Left kidney (tissue), 2 donors: ENCODE measurements around the gene SLC6A6. TPM values are rescaled to one million over a fixed set of nuclear protein-coding genes. Genes with fewer than 3 reads are reported as not detected.
A peak's percentile ranks its signal among the peaks of the same experiment; 100 is the strongest.
"Not testable (repeated sequence)": the region's sequence is repeated elsewhere in the genome, so short reads cannot be mapped to it uniquely, and the experiment has no call there.

Source experiments
- DNase-seq: peaks from one replicate; pipeline ENCODE4 v3.0.0-alpha.2; 2013
- polyA plus RNA-seq: library from polyadenylated mRNA; unstranded; fragments of 120-200 nt; gene quantifications from one replicate; pipeline ENCODE4 v1.2.1, GENCODE V29; 2013; ENCODE audit not compliant: insufficient read length

Gene SLC6A6
- polyA plus RNA-seq, 1 donor: 24.6 TPM

- no peak for DNase-seq
Measured at GRCh38 chr3:14435175-14436014, 33.0 kb downstream of the SLC6A6 start.

DNA sequence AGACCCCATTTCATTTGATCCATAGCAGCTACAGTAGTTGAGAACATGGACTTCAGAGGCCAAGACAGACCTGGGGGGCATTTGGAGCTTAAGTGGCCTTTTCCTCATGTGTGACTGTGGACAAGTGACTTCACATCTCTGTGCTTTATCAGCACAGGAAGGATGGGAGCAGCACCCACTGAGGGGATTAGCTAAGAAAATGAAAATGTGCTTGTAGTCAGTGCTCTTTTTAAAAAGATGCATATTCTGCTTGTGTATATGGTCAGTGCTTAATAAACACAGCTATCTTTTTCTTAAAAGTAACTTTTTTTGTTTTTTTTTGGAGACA is 34.5 kb downstream of the SLC6A6 start:
- DNase-seq: no peak

- DNase-seq: not testable (repeated sequence)
Measured at GRCh38 chr3:14437705-14438104, 35.3 kb downstream of the SLC6A6 start.

- no peak for DNase-seq
Measured at GRCh38 chr3:14438262-14438661, 35.9 kb downstream of the SLC6A6 start.

GRCh38 chr3:14438929-14439328 is 36.5 kb downstream of the SLC6A6 start:
- DNase-seq: no peak

GRCh38 chr3:14439501-14440167 is 37.2 kb downstream of the SLC6A6 start:
- no peak for DNase-seq

GRCh38 chr3:14440168-14440518 is 37.7 kb downstream of the SLC6A6 start:
- DNase-seq: no peak

GRCh38 chr3:14440531-14441239 is 38.3 kb downstream of the SLC6A6 start:
- peak; percentile 73 for DNase-seq

DNA sequence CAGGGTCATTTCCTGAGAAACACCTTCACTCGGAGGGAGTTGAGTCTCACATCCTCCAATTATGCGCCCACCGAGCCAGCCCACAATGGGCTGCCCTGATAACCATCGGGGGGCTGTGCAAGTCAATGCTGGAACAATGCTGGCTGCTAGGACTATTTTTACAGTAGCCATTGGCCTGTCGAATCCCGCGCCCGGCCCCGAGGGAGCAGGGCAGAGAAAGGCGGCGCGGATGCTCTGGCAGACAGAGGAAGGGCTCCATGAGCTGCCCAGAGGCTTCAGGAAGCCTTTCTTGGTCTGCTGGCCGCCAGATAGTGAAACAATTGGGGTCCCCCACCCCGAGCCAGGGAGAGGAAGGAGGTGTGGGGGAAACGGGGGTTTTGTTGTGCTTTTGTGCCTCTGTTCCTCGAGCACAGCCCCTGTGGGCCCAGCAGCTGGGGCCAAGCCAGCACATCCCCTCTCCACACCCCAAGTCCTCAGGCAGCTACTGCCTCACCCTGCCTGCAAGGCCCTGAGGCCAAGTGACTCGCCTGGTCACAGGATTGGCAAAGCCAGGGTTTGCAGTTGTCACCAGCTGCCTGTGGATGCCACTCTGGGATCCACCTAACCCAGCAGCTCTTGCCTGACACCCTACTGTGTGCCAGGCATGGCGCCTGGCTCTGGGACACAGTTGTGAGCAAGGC is 39.0 kb downstream of the SLC6A6 start:
- no peak for DNase-seq

DNA sequence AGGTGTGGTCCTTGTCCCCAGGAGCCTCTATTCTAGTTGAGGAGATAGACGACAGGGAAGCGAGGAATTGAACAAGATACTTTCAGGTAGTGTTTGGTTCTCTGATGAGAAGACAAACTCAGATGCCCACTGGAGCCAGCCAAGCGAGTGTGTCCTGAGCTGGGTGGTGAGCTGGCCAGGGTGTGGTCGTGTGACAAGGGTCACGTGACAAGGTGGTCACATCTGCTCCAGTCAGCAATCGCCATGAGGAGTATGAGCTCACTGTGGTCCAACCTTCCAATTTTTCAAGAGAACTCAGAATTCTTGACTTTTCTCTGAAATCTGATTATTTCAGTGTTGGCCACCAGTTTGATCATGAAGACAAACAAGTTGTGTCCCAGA is 39.5 kb downstream of the SLC6A6 start:
- DNase-seq: no peak

DNA sequence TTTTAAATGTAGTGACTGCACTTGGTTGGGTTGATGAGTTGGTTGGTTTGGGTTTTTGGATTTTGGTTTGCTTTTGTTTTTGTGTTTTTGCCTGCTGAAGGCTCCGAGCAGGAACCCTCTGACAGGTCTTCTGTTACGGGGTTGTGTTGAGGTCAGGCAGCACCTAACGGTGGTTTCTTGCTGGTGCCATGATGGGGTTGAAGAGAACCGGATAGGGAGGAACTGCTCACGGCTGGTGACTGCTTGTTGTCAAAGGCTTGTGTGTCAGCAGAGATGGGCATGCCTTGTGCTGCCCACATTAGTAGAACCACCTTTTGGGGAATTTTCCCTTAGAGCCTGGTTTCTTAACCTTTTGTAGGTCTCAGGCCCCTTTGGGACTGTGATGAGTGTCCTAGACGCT is 42.0 kb downstream of the SLC6A6 start:
- no peak for DNase-seq

DNA sequence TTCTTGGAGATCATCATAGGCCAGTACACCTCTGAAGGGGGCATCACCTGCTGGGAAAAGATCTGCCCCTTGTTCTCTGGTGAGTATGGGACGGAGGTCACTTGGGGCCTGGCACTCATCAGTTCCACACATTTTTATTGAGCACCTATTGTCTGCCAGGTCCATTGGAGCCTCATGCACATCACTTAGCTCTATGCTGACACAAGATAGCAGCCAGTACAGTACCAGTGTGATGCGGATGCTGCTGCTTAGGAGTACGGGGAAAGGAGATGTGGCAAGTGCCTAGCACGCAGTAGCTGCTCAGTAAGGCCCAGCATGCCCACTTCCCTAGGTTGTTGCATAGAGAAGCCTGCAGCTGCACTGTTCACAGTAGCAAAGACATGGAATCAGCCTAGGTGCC is 43.4 kb downstream of the SLC6A6 start:
- no peak for DNase-seq

DNA sequence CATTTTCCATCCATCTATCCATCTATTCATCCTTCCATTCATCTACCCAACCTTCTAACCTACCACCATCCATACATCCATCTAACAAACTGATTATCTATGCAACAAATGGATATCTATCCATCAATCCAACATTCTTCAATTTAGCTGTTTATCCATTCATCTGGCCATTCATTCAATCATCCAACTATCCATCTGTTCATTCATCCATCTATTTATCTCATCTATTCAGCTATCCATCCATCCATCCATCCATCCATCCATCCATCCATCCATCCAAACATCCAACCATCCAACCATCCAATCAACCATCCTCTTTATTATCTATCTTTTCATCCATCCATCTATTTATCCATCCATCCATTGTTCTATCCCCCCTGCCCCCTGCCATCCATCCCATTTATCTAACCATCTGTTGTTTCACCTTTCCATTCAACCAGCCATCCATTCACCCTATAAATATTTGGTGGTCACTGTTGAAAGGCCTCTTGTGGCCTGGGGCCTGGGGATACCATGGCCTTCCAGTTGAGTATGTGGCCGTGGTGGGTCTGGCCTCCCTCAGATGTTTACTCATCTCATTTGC is 44.7 kb downstream of the SLC6A6 start:
- DNase-seq: no peak

DNA sequence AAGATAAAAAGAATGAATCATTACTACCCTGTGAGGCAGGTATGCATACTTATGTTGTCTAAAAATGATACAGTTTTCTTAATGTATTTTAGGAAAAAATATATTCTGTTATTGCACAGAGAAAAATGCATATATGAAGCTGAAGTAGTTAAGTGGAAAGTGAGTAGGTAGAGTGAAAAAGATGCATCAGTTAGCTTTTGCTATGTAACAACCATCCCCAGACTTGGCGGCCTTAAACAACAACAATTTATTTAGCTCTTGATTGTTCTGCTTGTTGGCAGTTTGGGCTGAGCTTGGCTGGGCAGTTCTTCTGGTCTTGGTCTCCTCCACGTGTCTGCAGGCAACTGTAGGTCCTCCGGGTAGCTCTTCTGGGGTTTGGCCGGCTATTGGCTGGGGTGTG is 45.7 kb downstream of the SLC6A6 start:
- no peak for DNase-seq

GRCh38 chr3:14448756-14449727 is 46.6 kb downstream of the SLC6A6 start:
- no peak for DNase-seq

DNA sequence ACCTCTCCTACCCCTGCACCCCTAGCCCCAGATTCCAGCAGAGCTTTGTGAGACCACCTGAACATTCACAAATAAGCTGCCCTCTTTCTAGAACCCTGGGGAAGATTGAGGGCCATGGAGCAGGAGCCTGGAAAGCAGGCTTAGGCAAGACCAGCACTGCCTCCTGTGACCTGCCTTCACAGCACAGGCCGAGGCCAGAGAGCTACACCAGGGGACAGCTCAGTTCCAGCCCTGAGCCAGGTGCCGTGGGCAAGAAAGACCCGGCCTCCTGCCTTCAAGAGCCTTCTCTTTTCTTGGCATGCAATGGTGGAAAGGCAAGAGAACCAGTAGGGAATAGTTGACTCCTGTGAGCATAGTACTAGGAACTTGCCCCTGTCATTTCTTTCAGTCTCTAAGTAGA is 48.1 kb downstream of the SLC6A6 start:
- DNase-seq: no peak

DNA sequence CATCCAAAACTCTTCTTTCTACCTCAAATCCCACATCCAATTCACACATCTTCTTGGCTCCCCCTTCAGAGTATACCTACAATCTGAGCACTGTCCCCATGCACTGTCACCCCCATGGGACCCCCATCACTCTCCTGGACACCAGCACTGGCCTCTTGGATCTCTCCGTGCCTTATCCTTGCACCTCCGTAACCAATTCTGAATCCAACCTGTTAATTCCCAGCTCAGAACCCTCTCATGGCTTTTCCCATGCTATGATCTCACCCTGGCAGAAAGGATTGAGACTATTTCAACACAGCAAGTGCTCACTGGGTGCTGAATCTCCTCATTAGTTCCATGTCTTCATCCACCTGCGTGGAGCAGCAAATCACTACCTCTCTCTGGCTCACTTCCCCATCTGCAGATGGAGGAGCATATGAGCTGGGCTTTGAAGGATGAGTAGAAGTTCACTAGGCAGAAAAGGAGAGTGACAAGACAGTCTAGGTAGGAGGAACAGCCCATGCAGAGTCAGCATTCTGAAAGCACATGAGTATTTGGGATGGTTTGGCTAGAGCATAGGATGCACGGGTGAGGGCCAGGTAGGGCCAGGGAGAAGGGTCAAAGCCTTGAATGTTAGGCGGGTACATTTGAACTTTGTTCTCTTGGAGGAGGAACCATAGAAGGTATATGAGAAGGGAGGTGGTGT is 48.7 kb downstream of the SLC6A6 start:
- no peak for DNase-seq

- no peak for DNase-seq
Measured at GRCh38 chr3:14451844-14452739, 49.7 kb downstream of the SLC6A6 start.
